HG03108 (cell line): ENCODE data around the gene JDP2.

Experiments
- ATAC-seq: cut with Tn5 transposase; IDR thresholded peaks from one replicate; pipeline ENCODE4 v1.9.1; 2021; ENCODE audit warnings: moderate library complexity; ENCODE audit not compliant: unreplicated experiment

Gene JDP2

DNA sequence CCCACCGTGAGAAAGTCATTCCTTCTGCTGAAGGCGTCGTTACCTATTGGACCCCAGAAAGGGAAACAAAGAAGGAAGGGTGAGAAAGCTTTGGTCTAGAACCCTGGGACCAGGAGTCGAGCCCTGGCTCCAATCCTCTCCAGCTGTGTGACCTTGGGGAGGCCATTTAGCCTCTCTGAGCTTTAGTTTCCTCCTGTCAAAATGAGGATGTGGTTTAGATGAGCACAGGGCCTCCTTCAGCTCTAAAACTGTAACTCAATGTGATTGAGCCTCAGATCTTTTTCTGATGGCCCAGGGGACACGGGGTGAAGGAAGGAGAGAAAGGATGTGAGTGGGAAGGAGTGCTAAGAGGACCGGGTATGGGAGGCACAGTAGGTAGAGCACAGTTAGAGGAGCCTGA is 7.7 kb downstream of the JDP2 start:
- no peak for ATAC-seq

DNA sequence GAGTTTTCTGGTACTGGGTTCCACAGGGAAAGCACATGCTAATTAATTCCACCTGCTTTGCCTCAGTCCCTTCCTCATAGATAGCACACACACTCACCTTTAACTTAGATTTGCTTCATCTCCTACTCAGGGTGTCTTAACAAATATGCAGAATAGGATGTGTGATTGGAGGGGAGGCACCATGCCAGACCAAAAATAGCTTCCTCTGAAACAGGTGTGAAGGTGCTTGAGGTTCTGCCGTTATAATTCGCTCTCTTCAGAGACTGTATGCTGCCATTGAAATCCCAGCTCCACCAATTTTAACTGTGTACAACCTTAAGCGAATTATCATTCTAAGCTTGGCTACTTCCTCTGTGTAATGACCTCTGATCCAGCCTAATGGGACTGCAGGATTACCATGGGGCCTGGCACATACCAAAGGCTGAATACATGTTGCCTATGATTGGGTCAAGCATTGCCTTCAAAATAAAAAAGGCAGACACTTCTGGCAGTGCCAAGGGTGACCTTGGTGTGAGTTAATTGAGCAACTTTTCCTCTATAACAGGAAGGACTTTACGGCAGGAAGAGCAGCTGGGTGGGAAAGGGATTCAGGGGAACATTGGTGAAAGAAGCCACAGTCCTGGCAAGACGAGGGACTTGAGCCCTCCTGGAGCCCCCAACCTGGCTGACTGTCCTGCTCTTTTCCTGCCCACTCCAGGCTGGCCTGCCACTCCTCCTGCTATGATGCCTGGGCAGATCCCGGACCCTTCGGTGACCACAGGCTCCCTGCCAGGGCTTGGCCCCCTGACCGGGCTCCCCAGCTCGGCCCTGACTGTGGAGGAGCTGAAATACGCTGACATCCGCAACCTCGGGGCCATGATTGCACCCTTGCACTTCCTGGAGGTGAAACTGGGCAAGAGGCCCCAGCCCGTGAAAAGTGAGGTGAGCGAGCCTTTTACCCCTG is 9.7 kb downstream of the JDP2 start:
- no peak for ATAC-seq

DNA sequence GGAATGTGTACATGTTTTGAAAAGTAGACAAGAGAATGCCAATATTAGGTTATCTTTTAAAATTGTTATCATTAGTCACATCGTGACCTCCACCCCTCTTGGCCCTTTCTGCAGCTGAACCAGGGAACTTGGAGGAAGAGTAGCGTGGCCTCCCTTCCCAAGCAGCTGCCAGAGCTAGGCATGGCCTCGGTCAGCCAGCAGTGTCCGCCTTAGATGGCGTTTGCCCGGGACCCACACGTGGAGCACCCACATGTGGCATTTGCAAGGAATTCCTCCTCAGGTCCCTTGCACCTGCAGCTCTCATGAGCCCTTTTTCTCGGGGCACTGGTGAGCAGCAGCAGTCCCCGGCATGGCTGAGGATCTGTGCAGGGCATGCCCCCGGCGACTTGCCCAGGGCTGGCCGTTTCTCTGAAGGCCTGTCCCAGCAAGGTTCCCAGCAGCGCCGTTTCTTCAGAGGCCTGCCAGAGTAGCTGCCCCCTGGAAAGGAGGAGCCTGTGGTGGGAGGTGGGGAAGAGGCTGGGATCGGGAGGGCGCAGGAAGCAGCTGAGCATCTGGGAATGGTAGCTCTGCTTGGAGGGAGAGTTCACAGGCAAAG is 10.8 kb downstream of the JDP2 start:
- no peak for ATAC-seq

DNA sequence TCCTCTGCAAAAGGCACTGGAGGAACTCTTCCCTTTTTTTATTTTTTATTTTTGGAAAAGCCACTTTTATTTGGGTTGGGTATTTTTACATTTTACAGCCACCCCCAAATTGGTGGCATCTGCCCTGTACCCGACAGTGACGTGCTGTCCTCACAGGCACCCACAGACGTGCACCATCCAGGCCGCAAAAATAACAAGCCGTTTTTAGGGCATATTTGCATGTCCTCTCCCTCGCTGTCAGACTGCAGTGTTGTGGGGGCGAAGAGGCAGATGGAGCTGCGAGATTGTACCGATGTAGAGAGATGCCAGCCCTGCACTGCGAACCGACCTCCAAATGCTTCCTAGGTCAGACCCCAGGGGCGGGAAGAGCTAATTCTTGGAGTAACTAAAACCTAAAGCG is 12.2 kb downstream of the JDP2 start:
- no peak for ATAC-seq

GRCh38 chr14:75440733-75441477 is 13.1 kb downstream of the JDP2 start:
- ATAC-seq, result no peak

DNA sequence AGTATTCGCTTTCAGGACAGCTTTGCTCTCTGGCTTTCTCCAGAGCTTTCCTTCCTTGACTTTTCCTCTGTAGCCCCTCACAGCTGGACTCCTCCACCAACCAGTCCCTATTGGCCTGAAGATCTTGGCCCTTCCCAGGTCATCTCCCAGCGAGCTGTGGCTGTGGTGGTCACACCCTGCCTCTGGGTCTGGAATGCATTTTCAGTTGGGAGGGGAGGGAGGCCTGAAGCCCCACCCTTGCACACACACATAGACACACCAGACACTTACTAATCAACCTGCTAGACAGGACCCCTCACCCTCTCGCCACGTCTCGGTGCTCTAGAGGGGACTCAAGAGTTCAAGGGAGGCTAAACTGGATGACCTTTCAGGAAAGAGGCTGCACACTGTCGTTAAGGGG is 13.9 kb downstream of the JDP2 start:
- no peak for ATAC-seq

GRCh38 chr14:75442166-75442565 is 14.3 kb downstream of the JDP2 start:
- no peak for ATAC-seq

- no peak for ATAC-seq
Measured at GRCh38 chr14:75442642-75443041, 14.8 kb downstream of the JDP2 start.

GRCh38 chr14:75443203-75443969 is 15.6 kb downstream of the JDP2 start:
- ATAC-seq, result no peak

DNA sequence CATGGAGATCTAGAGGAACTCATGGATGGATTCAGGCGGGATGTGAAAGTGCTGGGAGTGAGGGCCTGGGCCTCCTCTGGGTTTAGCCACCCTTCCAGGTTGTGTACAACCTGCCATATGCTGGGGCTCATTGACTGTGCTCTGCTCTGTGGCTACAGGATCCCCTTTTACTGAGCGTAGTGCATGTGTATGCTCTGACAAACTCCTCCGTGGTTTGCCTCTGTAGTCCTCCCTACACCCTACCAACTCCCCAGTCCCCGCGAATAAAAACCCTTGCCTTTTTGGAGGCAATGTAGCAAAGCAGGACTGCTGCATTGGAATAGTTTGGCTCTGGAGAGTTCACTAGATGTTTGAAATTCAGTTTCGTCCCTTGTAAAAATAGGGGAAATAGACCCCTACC is 17.4 kb downstream of the JDP2 start:
- ATAC-seq, result no peak

DNA sequence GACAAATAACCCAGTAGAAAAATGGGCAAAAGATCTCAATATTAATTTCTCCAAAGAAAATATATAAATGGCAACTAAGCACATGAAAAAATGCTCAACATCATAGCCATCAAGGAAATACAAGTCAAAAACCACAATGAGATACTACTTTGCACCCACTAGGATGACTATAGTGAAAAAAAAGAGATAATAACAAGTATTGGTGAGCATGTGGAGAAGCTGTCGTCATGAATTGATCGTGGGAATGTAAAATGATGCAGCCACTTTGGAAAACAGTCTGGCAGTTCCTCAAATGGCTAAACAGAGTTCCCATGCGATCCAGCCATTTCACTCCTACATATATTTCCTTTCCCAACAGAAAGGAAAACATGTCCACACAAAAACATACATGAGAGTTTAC is 18.1 kb downstream of the JDP2 start:
- ATAC-seq, result no peak

DNA sequence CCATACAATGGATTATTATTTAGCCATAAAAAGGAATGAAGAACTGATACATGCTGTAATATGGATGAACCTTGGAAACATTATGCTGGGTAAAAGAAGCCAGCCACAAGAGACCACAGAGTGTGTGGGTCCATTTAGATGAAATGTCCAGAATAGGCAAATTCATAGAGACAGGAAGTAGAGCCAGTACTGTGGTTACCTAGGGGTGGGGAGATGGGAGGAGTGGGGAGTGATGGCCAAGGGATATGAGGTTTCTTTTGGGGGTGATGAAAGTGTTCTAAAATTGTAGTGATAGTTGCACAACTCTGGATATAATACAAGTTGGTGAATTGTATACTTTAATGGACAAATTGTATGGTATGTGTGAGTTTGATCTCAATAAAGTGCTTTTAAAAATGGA is 18.6 kb downstream of the JDP2 start:
- ATAC-seq, result no peak

DNA sequence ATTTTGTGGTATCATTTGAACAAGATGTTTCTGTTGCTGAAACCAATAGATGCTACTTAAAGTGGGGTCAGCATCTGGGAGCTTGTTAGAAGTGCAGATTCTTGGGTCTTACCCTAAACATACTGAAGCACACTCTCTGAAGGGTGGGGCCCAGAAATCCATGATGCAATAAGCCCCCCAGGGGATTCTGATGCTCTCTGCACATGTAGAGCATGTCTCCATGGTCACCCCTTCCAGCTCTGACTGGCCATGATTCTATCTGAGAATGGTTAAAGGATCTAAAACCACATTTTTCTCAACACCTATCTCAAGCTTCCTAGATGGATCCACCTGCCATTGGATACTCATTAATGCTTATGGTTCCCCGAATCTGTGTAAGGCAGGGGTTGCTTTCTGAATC is 20.4 kb downstream of the JDP2 start:
- no peak for ATAC-seq

- ATAC-seq, result no peak
Measured at GRCh38 chr14:75449036-75449435, 21.2 kb downstream of the JDP2 start.

GRCh38 chr14:75449696-75450095 is 21.9 kb downstream of the JDP2 start:
- no peak for ATAC-seq

DNA sequence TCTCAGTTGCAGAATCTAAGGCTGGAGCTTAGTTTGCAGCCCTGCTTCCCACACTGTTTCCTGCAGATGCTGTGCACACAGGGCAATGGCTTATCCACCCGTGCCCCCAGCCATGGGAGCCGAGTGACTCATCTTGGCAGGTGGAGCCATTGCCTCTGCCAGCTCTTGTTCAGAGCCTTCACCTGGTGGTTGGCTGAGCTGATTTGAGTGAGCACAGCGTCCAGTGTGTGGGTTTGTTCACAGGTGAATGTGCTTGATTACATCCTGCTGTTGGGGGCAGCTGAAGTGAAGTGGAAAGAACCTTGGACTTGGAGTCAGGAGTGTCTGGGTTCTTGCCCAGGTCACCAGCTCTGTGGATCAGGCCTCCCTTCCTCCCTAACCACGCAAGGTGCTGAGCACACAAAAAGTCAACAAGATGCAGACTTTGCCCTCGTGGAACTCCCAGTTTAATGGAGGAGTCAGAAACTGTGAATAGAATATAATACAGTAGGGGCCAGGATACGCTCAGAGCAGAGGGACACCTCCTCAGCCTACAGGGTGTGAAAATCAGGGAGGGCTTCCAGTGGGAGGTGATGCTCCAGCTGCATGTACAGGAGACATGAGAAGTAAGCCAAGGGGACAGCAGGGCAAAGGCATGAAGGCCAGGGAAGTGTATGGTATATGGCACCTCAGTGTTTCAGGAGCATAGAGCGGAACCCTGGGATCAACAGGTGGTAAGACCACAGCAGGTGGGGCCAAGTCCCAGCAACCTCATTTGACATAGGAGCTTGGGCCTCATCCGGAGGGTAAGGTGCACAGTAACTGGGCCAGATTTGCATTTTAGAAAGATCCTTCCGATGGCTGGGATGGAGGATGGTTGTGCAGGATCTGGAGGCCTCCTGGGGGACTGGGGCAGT is 22.8 kb downstream of the JDP2 start:
- no peak for ATAC-seq

DNA sequence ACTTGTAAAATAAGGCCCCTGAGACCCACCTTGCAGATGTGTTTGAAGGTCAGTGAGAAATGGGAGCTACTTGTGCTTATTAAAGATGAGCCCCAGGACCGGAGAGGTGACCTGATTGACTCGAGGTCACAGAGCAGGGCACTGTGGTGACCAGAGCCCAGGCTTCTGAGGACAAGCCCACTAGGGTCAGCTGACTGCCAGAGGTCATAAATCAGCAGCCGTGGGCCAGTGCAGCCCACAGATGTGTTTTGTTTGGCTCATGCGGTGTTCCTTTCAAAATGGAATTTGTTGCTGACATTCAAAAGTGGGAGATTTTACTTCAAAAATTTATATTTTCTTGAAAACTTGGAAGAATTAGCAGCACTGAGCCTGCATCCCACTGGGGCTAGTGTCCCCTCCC is 24.5 kb downstream of the JDP2 start:
- ATAC-seq, result no peak

- no peak for ATAC-seq
Measured at GRCh38 chr14:75452900-75453816, 25.3 kb downstream of the JDP2 start.

- no peak for ATAC-seq
Measured at GRCh38 chr14:75453817-75454434, 26.1 kb downstream of the JDP2 start.
